Lower lobe of right lung (tissue), 2 donors: Measurements from ENCODE around the gene RCC1. TPM values are rescaled to one million over a fixed set of nuclear protein-coding genes. Genes with fewer than 3 reads are reported as not detected.
"Not testable (repeated sequence)": the region's sequence is repeated elsewhere in the genome, so short reads cannot be mapped to it uniquely, and the experiment has no call there.

Source experiments
- ATAC-seq, 2 donors: fragments of 200-7000 bp; cut with Tn5 transposase; one replicate each; pipeline ENCODE4 v1.9.1; 2020 to 2022; ENCODE audit warnings: mild to moderate bottlenecking in 2 of 2, moderate library complexity in 2 of 2
- DNase-seq: peaks from one replicate; pipeline ENCODE4 v3.0.0-alpha.2; 2020
- H3K27ac ChIP-seq: fragments of 200-600 bp; one replicate; pipeline ENCODE4 v1.8.0; 2022
- H3K27me3 ChIP-seq: fragments of 200-600 bp; one replicate; pipeline ENCODE4 v1.8.0; 2022; ENCODE audit warnings: low read depth
- H3K36me3 ChIP-seq: fragments of 200-600 bp; one replicate; pipeline ENCODE4 v1.8.0; 2022; ENCODE audit warnings: mild to moderate bottlenecking
- H3K4me1 ChIP-seq: fragments of 200-600 bp; one replicate; pipeline ENCODE4 v1.8.0; 2022
- H3K4me3 ChIP-seq: fragments of 200-600 bp; one replicate; pipeline ENCODE4 v1.8.0; 2022; ENCODE audit warnings: mild to moderate bottlenecking
- H3K9me3 ChIP-seq: fragments of 200-600 bp; one replicate; pipeline ENCODE4 v1.8.0; 2022
- CTCF ChIP-seq: fragments of 200-600 bp; IDR thresholded peaks from one replicate; pipeline ENCODE4 v1.8.0; 2022; ENCODE audit warnings: antibody characterized with exemption, mild to moderate bottlenecking
- intact Hi-C: fragments of 100-400 bp; cut with DNase I; formaldehyde crosslinking; loops from one replicate; pipeline ENCODE4 v1.11.0; 2022
- total RNA-seq: library from RNA; stranded (reverse); fragmentation: NEBNext Ultra II Directional; extraction: Animal tissue kit (Norgen Biotek cat#: 25700); gene quantifications from one replicate; pipeline ENCODE4 v1.2.1, GENCODE V29; 2021
- donor health status: DM: no; HTN: yes; CAD: no; lungs with severe emphysema.

The RCC1 gene
- total RNA-seq, 1 donor from 2014 or later, result 29.1 TPM

GRCh38 chr1:28519946-28520725, 14.3 kb downstream of the RCC1 start:
- no peak overlapping the region for H3K27ac ChIP-seq
- intact Hi-C loops, result no loop called here
- ATAC-seq, result no peak
- DNase-seq, result no peak
- H3K4me3 ChIP-seq, result no peak overlapping the region
- no peak for TF ChIP-seq CTCF
- H3K36me3 ChIP-seq, result peaks cover 3% of the 10 kb centered on the region
- no peaks in the 10 kb centered on the region for H3K27me3 ChIP-seq
- H3K9me3 ChIP-seq, result no peaks in the 10 kb centered on the region
- peaks cover 14% of the 10 kb centered on the region for H3K4me1 ChIP-seq

- DNase-seq, ATAC-seq, intact Hi-C loops, H3K27ac ChIP-seq, H3K9me3 ChIP-seq, H3K27me3 ChIP-seq, H3K36me3 ChIP-seq, H3K4me3 ChIP-seq: not testable (repeated sequence)
- peaks cover 14% of the 10 kb centered on the region for H3K4me1 ChIP-seq
Observed at GRCh38 chr1:28520796-28521195, 15.0 kb downstream of the RCC1 start.

GRCh38 chr1:28521502-28522164, 15.8 kb downstream of the RCC1 start:
- ATAC-seq, result no peak
- no peak for TF ChIP-seq CTCF
- Histone ChIP-seq H3K4me1 (peaks cover 14% of the 10 kb centered on the region), H3K27me3 (no peaks in the 10 kb centered on the region), H3K36me3 (no peaks in the 10 kb centered on the region), H3K27ac (no peak overlapping the region), H3K9me3 (no peaks in the 10 kb centered on the region), H3K4me3 (no peak overlapping the region)
- intact Hi-C loops, result no loop called here
- no peak for DNase-seq

GRCh38 chr1:28522537-28522936, 16.7 kb downstream of the RCC1 start:
- intact Hi-C loops, H3K27ac ChIP-seq, H3K27me3 ChIP-seq, H3K4me3 ChIP-seq, DNase-seq, H3K9me3 ChIP-seq, H3K36me3 ChIP-seq, ATAC-seq: not testable (repeated sequence)
- peaks cover 14% of the 10 kb centered on the region for H3K4me1 ChIP-seq

GRCh38 chr1:28525002-28525642, 19.3 kb downstream of the RCC1 start:
- H3K27ac ChIP-seq, DNase-seq, ATAC-seq, H3K4me1 ChIP-seq, H3K4me3 ChIP-seq, H3K9me3 ChIP-seq, intact Hi-C loops, H3K27me3 ChIP-seq, H3K36me3 ChIP-seq: not testable (repeated sequence)

GRCh38 chr1:28526886-28527285, 21.0 kb downstream of the RCC1 start:
- peaks cover 3% of the 10 kb centered on the region for H3K36me3 ChIP-seq
- intact Hi-C loops, result no loop called here
- no peaks in the 10 kb centered on the region for H3K27me3 ChIP-seq
- ATAC-seq (peak; percentile 87 to 89), DNase-seq (peak; percentile 59)
- H3K4me1 ChIP-seq, result no peaks in the 10 kb centered on the region
- H3K4me3 ChIP-seq, result no peak overlapping the region
- H3K9me3 ChIP-seq, result no peaks in the 10 kb centered on the region
- H3K27ac ChIP-seq, result no peak overlapping the region
- TF ChIP-seq CTCF, result no peak

- intact Hi-C loops, result no loop called here
- no peak for DNase-seq
- no peak overlapping the region for H3K4me3 ChIP-seq
- ATAC-seq, result no peak
- no peaks in the 10 kb centered on the region for H3K4me1 ChIP-seq
- H3K9me3 ChIP-seq, result no peaks in the 10 kb centered on the region
- no peaks in the 10 kb centered on the region for H3K27me3 ChIP-seq
- TF ChIP-seq CTCF, result no peak
- no peak overlapping the region for H3K27ac ChIP-seq
- H3K36me3 ChIP-seq, result peaks cover 15% of the 10 kb centered on the region
Observed at GRCh38 chr1:28530456-28530855, 24.6 kb downstream of the RCC1 start.
